ENCODE measurements around the gene SORCS1. TPM values are rescaled to one million over a fixed set of nuclear protein-coding genes. Genes with fewer than 3 reads are reported as not detected.

Gene SORCS1
- total and polyA plus RNA-seq, 2 experiments from 2014 or later: 2.9 to 8.9 TPM

GRCh38 chr10:107058331-107058730 is 106.2 kb downstream of the SORCS1 start:
- H3K27me3 Mint-ChIP-seq (ENCODE audit: insufficient read depth, low read depth, poor library complexity): no peaks in the 10 kb centered on the region
- no peaks in the 10 kb centered on the region; the same call in 2 of the 3 replicates for H3K9me3 Mint-ChIP-seq
- no peak overlapping the region for H3K4me3 Mint-ChIP-seq
- Histone ChIP-seq H3K4me1 (ENCODE audit: insufficient read depth) (peaks cover 14% of the 10 kb centered on the region; the same call in 1 of the 2 replicates), H3K79me2 (replicated peaks; ENCODE audit: insufficient read depth) (no peaks in the 10 kb centered on the region), H3K27ac (ENCODE audit: low read depth) (no peak overlapping the region), H4K20me1 (replicated peaks; ENCODE audit: insufficient read depth) (no peaks in the 10 kb centered on the region), H3K36me3 (ENCODE audit: insufficient read depth) (no peaks in the 10 kb centered on the region), H3K4me2 (no peak overlapping the region), H3K4me3 (no peak overlapping the region), H3K9me2 (ENCODE audit: insufficient read depth) (no peaks in the 10 kb centered on the region), H2AFZ (no peak overlapping the region), H3F3A (replicated peaks; ENCODE audit: low read depth) (no peaks in the 10 kb centered on the region), H3K27me3 (ENCODE audit: insufficient read depth) (no peaks in the 10 kb centered on the region)
- DNase-seq (ENCODE audit: low spot score) (no peak), ATAC-seq (no peak)
- H3K4me1 Mint-ChIP-seq: peaks cover 27% of the 10 kb centered on the region; the same call in 2 of the 3 replicates
- H3K36me3 Mint-ChIP-seq (ENCODE audit: low read depth): no peaks in the 10 kb centered on the region
- no peak overlapping the region for H3K27ac Mint-ChIP-seq
- no peak for TF ChIP-seq CTCF (conservative IDR thresholded peaks at IDR 0.05; ENCODE audit: low read depth in 2 of 2)
- no peak for TF ChIP-seq ZNF462 (CRISPR knock-in tag; IDR thresholded peaks at IDR 0.05)
- no peak for TF ChIP-seq JUNB (IDR thresholded peaks at IDR 0.05; ENCODE audit: unreplicated experiment)
- TF ChIP-seq NANOG (IDR thresholded peaks at IDR 0.05; ENCODE audit: borderline replicate concordance): no peak
- TF ChIP-seq EZH2phosphoT487 (IDR thresholded peaks at IDR 0.05; ENCODE audit: unreplicated experiment): no peak
- no peak for TF ChIP-seq ZNF114 (CRISPR knock-in tag; IDR thresholded peaks at IDR 0.05)
- no peak for TF ChIP-seq ETS1 (IDR thresholded peaks at IDR 0.05)
- no peak for TF ChIP-seq POLR2AphosphoS5 (IDR thresholded peaks at IDR 0.05; ENCODE audit: low read depth)
- TF ChIP-seq CREB1 (CRISPR knock-in tag; IDR thresholded peaks at IDR 0.05; ENCODE audit: low read depth): no peak
- no peak for TF ChIP-seq REST (IDR thresholded peaks at IDR 0.05; ENCODE audit: unreplicated experiment)

Data from GM23338 (cell line).